ENCODE results near the gene NCAN.

The NCAN gene

DNA sequence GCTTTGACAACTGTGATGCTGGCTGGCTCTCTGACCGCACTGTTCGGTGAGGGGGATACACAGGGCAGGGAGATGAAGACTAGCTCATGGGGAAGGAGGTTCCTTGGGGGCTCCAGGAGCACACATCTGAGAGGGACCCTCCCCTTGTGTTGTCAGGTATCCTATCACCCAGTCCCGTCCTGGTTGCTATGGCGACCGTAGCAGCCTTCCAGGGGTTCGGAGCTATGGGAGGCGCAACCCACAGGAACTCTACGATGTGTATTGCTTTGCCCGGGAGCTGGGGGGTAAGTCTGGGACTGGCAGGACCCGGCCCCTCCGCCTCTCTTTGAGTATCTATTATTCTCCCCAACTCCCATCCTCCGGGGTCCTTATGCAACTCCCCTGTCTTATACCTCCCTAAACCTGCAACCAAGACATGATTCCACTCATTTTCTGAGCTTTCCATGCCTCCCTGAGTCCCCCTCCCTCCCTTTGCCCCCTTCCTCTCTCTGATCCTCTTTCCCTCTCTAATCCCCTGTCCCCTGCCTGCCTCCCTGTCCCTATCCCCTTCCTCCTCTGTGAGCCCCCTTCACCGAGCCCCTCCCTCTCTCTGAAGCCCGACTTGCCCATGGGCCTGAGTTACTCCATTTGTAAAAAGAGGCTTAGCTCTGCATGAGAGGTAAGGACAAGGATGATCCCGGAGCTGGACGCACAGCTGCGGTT lies 12.5 kb downstream of the NCAN start:
- in situ Hi-C loops (cut with HindIII; ENCODE audit: low sequenced_read_pairs): no loop called here
- no peak for DNase-seq (ENCODE audit: low read depth)
- no peak overlapping the region for H3K4me3 ChIP-seq (ENCODE audit: low read depth, low read length)
- TF ChIP-seq, protein P1, sequence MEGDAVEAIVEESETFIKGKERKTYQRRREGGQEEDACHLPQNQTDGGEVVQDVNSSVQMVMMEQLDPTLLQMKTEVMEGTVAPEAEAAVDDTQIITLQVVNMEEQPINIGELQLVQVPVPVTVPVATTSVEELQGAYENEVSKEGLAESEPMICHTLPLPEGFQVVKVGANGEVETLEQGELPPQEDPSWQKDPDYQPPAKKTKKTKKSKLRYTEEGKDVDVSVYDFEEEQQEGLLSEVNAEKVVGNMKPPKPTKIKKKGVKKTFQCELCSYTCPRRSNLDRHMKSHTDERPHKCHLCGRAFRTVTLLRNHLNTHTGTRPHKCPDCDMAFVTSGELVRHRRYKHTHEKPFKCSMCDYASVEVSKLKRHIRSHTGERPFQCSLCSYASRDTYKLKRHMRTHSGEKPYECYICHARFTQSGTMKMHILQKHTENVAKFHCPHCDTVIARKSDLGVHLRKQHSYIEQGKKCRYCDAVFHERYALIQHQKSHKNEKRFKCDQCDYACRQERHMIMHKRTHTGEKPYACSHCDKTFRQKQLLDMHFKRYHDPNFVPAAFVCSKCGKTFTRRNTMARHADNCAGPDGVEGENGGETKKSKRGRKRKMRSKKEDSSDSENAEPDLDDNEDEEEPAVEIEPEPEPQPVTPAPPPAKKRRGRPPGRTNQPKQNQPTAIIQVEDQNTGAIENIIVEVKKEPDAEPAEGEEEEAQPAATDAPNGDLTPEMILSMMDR (IDR thresholded peaks at IDR 0.05; ENCODE audit: low read depth, low read length, missing control alignments): no peak

DNA sequence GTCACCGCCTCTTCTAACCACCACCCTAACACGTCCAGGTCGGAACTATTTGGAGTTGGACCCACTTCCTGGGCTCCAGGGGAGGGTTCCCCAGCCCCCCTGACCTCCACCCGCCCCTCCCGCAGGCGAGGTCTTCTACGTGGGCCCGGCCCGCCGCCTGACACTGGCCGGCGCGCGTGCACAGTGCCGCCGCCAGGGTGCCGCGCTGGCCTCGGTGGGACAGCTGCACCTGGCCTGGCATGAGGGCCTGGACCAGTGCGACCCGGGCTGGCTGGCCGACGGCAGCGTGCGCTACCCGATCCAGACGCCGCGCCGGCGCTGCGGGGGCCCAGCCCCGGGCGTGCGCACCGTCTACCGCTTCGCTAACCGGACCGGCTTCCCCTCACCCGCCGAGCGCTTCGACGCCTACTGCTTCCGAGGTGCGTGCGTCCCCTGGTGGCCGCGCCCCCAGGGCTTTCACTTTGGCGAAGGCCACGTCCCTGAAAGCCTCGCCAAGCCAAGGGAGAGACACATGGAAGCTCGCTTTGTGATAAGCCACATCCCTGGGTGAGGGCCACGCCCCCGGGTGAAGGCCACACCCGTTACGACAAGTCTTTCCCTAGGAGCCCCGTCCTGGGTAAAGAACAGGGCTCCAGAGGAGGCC lies 13.2 kb downstream of the NCAN start:
- DNase-seq (ENCODE audit: low read depth): no peak
- in situ Hi-C loops (cut with HindIII; ENCODE audit: low sequenced_read_pairs): no loop called here
- H3K4me3 ChIP-seq (ENCODE audit: low read depth, low read length): no peak overlapping the region
- TF ChIP-seq, protein P1 (IDR thresholded peaks at IDR 0.05; ENCODE audit: low read depth, low read length, missing control alignments): peak; percentile 44

DNA sequence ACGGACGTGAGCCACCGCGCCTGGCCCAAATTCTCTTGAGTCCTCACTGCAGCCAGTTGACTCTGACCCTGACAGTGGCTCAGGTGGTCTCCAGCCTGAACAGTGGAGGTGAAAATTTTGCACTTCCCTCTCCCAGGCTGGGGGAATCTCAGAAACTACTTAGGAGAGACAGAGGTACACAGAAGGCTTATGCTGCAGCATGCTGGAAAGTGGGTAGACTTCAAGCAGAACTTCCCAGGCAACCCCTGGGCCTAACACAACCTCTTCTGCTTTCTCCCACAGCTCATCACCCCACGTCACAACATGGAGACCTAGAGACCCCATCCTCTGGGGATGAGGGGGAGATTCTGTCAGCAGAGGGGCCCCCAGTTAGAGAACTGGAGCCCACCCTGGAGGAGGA lies 14.4 kb downstream of the NCAN start:
- in situ Hi-C loops (cut with HindIII; ENCODE audit: low sequenced_read_pairs): no loop called here
- H3K4me3 ChIP-seq (ENCODE audit: low read depth, low read length): no peak overlapping the region
- DNase-seq (ENCODE audit: low read depth): no peak
- TF ChIP-seq, protein P1 (IDR thresholded peaks at IDR 0.05; ENCODE audit: low read depth, low read length, missing control alignments): no peak

GRCh38 chr19:19226663-19227062 lies 14.9 kb downstream of the NCAN start:
- in situ Hi-C loops (cut with HindIII; ENCODE audit: low sequenced_read_pairs): no loop called here
- no peak for DNase-seq (ENCODE audit: low read depth)
- TF ChIP-seq, protein P1 (IDR thresholded peaks at IDR 0.05; ENCODE audit: low read depth, low read length, missing control alignments): no peak
- no peak overlapping the region for H3K4me3 ChIP-seq (ENCODE audit: low read depth, low read length)

GRCh38 chr19:19227217-19227616 lies 15.5 kb downstream of the NCAN start:
- H3K4me3 ChIP-seq (ENCODE audit: low read depth, low read length): no peak overlapping the region
- no peak for DNase-seq (ENCODE audit: low read depth)
- TF ChIP-seq, protein P1 (IDR thresholded peaks at IDR 0.05; ENCODE audit: low read depth, low read length, missing control alignments): no peak
- in situ Hi-C loops (cut with HindIII; ENCODE audit: low sequenced_read_pairs): no loop called here

DNA sequence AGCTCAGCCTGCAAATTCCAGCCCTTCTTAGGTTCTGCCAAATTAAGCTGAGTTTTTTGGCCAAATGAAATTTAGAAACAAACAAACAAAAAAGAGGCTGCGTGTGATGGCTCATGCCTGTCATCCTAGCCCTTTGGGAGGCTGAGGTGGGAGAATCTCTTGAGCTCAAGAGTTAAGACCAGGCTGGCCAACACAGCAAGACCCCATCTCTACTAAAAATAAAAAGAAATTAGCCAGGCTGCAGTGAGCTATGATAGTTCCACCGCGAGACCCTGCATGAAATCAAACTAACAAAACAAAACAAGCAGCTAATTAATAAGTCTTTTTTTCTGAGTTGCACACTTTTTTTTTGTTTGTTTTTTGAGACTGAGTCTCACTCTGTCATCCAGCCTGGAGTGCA lies 17.9 kb downstream of the NCAN start:
- H3K4me3 ChIP-seq (ENCODE audit: low read depth, low read length): no peak overlapping the region
- in situ Hi-C loops (cut with HindIII; ENCODE audit: low sequenced_read_pairs): no loop called here
- DNase-seq (ENCODE audit: low read depth): no peak
- TF ChIP-seq, protein P1 (IDR thresholded peaks at IDR 0.05; ENCODE audit: low read depth, low read length, missing control alignments): no peak

Measured in astrocyte of the cerebellum (primary cell).